IPS-15b (cell line): ENCODE results near the gene AGER.
A peak's percentile ranks its signal among the peaks of the same experiment; 100 is the strongest.
"Not testable (repeated sequence)": the region's sequence is repeated elsewhere in the genome, so short reads cannot be mapped to it uniquely, and the experiment has no call there.

Source experiments
- H3K27me3 ChIP-seq: one replicate; pipeline ENCODE4 v1.6.1; 2013; ENCODE audit warnings: low read length; ENCODE audit not compliant: control insufficient read depth, insufficient read depth
- H3K36me3 ChIP-seq: one replicate; pipeline ENCODE4 v1.6.1; 2013; ENCODE audit warnings: low read length; ENCODE audit not compliant: control insufficient read depth, insufficient read depth
- H3K4me1 ChIP-seq: one replicate; pipeline ENCODE4 v1.6.1; 2013; ENCODE audit warnings: mild to moderate bottlenecking, low read length; ENCODE audit not compliant: control insufficient read depth, insufficient read depth
- H3K4me3 ChIP-seq: one replicate; pipeline ENCODE4 v1.5.1; 2013; ENCODE audit warnings: low read depth, low read length
- H3K9ac ChIP-seq: one replicate; pipeline ENCODE4 v1.6.1; 2013; ENCODE audit warnings: low read depth, mild to moderate bottlenecking, low read length
- H3K9me3 ChIP-seq: one replicate; pipeline ENCODE4 v1.6.1; 2013; ENCODE audit warnings: mild to moderate bottlenecking, low read length; ENCODE audit not compliant: control insufficient read depth, insufficient read depth

Gene AGER

DNA sequence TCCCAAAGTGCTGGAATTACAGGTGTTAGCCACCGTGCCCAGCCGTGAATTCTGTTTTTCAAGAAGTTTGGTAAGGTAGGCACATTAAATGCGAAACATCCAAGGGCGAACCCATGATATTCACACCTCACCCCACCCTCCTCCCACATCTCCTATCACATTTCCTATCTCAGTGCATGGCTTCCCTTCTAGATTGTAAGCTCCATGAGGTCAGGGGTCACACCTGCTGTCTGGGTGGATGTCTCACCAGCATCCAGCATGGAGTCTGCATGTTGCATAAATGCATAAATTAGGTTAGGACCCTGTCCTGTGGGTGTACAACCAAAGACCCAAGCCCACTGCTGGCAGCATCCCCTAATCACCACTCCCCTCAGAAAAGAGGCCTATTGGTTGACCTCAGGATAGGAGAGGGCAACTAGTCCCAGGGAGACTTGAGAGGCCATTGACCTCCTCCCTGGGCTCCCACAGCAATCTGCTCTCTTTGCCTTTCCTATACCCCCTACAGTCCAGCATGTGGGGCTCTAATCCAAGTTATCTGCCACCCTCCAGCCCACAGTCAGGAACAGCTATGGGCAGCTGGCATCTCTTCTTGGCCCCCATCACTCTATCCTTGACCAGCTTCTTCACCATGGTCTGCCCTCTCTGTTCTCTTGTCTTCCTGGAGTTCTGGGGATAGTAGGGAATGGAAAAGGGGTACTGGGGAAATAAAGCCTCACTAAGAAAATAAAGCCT lies 36.5 kb downstream of the AGER start:
- H3K9me3 ChIP-seq = no peaks in the 10 kb centered on the region
- H3K27me3 ChIP-seq = peaks cover 41% of the 10 kb centered on the region
- no peaks in the 10 kb centered on the region for H3K36me3 ChIP-seq
- H3K4me3 ChIP-seq = peak overlapping the region; percentile 73
- H3K4me1 ChIP-seq = peaks cover 17% of the 10 kb centered on the region
- no peak overlapping the region for H3K9ac ChIP-seq

DNA sequence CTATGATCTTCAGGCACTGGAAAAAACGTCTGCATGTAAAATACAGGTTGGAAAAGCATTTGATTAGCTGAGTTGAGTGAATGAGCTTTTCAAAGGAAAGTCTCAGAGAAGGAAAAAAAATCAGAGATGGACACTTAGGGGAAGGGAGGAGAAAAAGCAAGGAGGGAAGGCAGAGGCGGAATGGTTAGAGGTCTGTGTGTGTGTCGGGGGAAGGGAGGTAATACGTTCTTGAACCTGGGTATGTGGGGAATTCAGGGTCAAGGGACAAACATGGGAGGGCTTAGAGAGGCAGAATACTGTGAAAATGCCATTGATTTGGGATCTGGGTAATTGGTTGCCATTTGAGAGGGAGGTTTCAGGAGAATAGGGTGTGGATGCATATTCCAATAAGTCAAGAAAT lies 37.4 kb downstream of the AGER start:
- Histone ChIP-seq H3K27me3 (peaks cover 34% of the 10 kb centered on the region), H3K4me1 (peaks cover 12% of the 10 kb centered on the region), H3K9me3 (no peaks in the 10 kb centered on the region), H3K9ac (no peak overlapping the region), H3K36me3 (no peaks in the 10 kb centered on the region), H3K4me3 (no peak overlapping the region)

DNA sequence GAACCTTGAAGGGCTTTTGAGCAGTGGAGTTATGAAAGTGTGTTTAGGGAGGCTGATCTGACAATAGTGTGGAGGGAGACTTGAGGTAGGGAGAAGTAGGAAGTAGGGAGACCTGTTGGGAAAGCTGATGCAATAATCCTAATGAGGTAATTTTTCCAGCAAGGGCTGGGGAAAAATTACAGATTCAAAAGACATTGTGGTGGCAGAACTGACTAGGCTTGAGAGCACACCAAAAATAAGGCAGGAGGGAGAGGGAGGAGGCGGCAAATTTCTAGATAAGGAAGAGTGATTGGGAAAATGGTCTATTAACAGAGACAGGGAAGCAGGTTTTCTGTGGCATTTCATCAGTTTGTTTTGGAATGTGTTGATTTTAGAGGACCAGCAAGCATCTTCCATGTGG lies 37.8 kb downstream of the AGER start:
- no peak overlapping the region for H3K4me3 ChIP-seq
- H3K9me3 ChIP-seq = no peaks in the 10 kb centered on the region
- H3K27me3 ChIP-seq = peaks cover 31% of the 10 kb centered on the region
- peaks cover 12% of the 10 kb centered on the region for H3K4me1 ChIP-seq
- H3K36me3 ChIP-seq = no peaks in the 10 kb centered on the region
- H3K9ac ChIP-seq = no peak overlapping the region

DNA sequence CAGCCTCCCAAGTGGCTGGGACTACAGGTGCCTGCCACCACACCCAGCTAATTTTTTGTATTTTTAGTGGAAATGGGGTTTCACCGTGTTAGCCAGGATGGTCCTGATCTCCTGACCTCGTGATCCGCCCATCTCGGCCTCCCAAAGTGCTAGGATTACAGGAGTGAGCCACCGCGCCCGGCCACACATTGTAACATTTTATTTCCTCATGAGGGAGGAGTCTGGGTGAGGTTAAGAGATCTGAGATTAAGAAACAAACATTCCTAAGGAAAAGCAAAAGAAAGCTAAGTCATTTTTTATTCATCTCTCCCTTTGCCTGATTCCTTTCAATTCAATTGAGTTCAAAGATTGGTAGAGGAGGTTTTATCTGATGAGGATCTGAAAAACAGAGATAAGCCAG lies 39.8 kb downstream of the AGER start:
- not testable (repeated sequence) for H3K4me1 ChIP-seq, H3K4me3 ChIP-seq, H3K9me3 ChIP-seq, H3K36me3 ChIP-seq, H3K9ac ChIP-seq
- peaks cover 12% of the 10 kb centered on the region for H3K27me3 ChIP-seq

DNA sequence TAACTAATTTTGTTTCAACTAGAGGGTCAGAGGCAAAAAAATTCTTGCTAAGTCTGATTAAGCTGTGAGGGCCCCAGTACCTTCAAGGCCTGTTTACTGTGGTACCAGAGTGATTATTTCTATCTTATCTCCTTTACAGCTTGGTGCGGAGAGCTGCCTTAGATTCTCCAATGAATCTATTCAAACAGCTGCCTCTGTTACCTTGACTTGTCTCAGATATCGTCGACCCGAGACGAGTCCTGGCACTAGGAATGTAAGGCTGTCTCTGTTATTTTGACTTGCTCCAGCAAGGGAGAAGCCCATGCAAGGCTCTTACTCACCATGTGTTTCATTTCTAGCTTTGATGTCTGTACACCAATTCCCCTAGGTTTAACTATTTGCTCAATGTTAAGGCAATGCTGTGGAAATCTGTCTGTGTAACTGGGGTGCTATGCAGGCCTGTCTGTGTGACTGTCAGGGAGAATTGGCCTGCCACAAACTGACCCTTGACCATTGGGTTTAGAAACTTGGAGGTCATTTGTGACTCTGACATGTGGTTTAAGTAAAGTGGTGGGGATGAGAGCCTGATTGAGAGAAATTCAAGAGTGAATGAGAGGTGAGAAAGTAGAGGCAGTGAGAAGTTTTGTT lies 43.5 kb downstream of the AGER start:
- no peak overlapping the region for H3K9ac ChIP-seq
- H3K4me1 ChIP-seq = no peaks in the 10 kb centered on the region
- no peak overlapping the region for H3K4me3 ChIP-seq
- H3K36me3 ChIP-seq = no peaks in the 10 kb centered on the region
- H3K27me3 ChIP-seq = peaks cover 2% of the 10 kb centered on the region
- H3K9me3 ChIP-seq = no peaks in the 10 kb centered on the region

DNA sequence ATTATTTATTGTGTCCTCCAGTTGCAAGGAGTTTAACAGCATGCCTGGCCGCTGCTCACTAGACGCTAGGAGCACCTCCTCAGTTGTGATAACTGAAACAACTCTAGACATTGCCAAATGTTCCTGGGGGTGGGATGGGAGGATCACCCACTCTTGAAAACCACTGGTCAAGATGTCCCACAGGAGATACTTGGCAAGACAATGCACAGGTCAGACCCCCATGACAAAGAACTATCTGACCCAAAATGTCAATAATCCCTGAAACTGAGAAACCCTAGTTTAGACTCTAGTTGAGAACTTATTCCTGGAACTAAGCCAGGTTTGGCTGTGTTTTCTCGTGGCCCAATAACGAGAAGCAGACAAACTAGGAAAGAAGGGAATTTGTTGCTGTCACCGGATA lies 44.5 kb downstream of the AGER start:
- Histone ChIP-seq H3K36me3 (no peaks in the 10 kb centered on the region), H3K4me1 (no peaks in the 10 kb centered on the region), H3K4me3 (no peak overlapping the region), H3K9me3 (no peaks in the 10 kb centered on the region), H3K9ac (no peak overlapping the region), H3K27me3 (peaks cover 2% of the 10 kb centered on the region)

DNA sequence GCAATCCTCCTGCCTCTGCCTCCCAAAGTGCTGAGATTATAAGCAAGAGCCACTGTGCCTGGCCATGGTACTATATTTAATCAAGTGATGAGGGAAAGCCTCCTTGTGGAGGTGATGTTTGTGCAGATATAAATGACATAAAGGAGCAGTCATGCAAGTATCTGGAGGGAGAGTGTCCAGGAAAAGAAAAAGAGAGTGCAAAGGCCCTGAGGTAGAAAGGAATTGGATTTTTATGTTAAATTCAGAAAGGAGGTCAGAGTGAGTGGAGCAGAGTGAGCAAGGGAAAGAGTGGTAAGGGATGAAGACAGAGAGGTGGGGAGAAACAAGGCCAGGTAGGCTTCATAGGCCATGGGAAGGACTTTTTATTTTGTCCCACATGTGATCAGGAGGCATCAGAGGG lies 46.6 kb downstream of the AGER start:
- Histone ChIP-seq H3K9me3 (no peaks in the 10 kb centered on the region), H3K9ac (no peak overlapping the region), H3K4me3 (no peak overlapping the region), H3K4me1 (no peaks in the 10 kb centered on the region), H3K36me3 (no peaks in the 10 kb centered on the region), H3K27me3 (peaks cover 2% of the 10 kb centered on the region)

DNA sequence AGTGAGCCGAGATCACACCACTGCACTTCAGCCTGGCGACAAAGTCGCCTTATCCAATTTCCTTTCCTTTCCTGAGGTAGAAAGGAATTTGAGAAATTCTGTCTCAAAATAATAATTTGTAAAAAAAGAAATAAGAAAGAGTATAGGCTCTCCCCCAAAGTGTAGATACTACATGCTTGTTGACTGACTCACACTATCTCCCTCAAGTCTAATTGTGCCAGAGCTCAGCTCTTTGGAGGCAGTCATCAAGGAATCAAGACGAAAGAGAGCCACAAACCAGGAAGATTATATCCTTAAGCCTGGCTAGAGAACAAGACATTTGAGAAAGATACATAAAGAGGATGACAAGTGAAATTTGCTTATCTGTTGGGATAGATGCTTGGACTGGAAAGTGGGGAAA lies 50.3 kb downstream of the AGER start:
- Histone ChIP-seq H3K4me3 (no peak overlapping the region), H3K36me3 (no peaks in the 10 kb centered on the region), H3K9me3 (no peaks in the 10 kb centered on the region), H3K9ac (no peak overlapping the region), H3K4me1 (no peaks in the 10 kb centered on the region), H3K27me3 (peaks cover 2% of the 10 kb centered on the region)

DNA sequence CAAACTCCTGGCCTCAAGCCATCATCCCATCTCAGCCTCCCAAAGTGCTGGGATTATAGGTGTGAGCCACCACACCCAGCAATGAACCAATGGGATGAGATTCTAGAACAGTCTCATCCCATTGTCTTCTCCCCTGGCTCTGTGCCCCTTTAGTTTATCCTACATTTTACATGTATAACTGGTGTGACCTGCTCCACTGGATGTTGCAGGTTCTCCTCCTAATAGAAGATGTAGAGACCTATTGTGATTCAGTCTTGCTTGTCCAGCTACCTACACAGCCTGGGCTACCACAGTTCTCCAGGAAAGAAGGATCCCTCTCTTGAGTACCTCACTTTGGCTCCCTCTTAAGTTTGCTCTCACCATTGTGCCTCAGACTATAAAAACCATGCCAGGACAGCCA lies 51.9 kb downstream of the AGER start:
- no peaks in the 10 kb centered on the region for H3K9me3 ChIP-seq
- H3K4me1 ChIP-seq = no peaks in the 10 kb centered on the region
- no peak overlapping the region for H3K9ac ChIP-seq
- no peaks in the 10 kb centered on the region for H3K36me3 ChIP-seq
- no peak overlapping the region for H3K4me3 ChIP-seq
- peaks cover 2% of the 10 kb centered on the region for H3K27me3 ChIP-seq

DNA sequence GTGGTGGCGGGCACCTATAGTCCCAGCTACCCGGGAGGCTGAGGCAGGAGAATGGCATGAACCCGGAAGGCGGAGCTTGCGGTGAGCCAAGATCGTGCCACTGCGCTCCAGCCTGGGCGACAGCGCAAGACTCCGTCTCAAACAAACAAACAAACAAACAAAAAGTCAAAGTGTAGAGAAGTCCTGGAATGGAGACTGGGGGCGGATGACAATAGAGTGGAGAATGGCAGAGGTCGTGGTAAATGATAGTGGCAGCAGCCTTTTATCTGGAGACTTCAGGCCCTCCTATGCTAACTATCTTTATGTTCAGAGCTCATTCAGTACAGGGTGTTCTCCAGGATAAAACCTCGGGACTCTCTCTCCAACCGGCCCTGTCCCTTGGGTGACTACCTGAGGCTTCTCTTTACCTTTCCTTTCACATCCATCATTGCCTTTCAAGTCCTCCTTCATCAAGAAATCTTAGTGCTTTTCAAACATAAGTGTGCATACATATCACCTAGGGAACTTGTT lies 52.6 kb downstream of the AGER start:
- no peaks in the 10 kb centered on the region for H3K36me3 ChIP-seq
- no peaks in the 10 kb centered on the region for H3K4me1 ChIP-seq
- no peak overlapping the region for H3K4me3 ChIP-seq
- peaks cover 2% of the 10 kb centered on the region for H3K27me3 ChIP-seq
- no peaks in the 10 kb centered on the region for H3K9me3 ChIP-seq
- H3K9ac ChIP-seq = no peak overlapping the region
